Activated T-cell treated with anti-CD3 and anti-CD28 coated beads, Interleukin-2, amount 50 U/mL, for 48 hours (primary cell): ENCODE measurements around the gene ZNF112.

Experiments used
- DNase-seq, 2 experiments: peaks; one replicate each; pipeline ENCODE4 v3.0.0-alpha.2; 2020

The ZNF112 gene

DNA sequence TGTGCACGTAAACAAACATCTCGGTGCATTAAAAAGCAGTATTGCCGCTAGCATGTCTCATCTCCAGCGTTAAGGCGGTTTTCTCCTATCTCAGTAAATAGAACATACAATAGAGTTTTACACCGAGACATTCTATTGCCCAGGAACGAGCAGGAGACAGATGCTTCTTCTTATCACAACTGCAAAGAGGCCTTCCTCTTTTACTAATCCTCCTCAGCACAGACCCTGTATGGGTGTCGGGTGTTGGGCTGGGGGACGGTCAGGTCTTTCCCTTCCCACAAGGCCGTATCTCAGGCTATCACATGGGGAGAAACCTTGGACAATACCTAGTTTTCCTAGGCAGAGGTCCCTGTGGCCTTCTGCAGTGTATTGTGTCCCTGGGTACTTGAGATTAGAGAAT is 75.6 kb downstream of the ZNF112 start:
- no peak for DNase-seq

DNA sequence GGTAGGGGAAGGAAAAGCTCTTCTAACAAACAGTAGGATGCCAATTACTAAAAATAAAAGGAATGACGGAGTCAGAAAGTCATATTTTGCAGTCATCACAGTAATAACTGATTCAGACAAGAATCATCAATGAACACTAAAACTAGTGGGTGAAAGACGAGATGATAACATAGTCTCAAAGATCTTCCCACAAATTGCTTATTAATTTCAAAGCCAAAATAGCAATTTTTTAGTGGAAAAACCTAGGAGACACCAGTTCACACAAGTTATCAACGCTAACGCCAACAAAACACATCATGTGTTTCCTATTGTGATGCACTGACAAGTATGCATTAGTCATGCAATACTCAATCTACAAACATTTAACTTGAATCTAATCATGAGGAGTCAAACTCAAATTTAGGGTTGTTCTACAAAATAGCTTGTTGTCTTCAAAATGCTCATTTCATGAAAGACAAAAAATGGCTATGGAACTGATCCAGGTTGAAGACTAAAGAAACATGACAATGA is 78.2 kb downstream of the ZNF112 start:
- DNase-seq, result no peak

GRCh38 chr19:44277331-44277730 is 79.1 kb downstream of the ZNF112 start:
- no peak for DNase-seq
